Fibroblast of skin of back (primary cell): ENCODE data around the gene CSNK1D.
A peak's percentile ranks its signal among the peaks of the same experiment; 100 is the strongest.

Experiments used
- DNase-seq: peaks from one replicate; pipeline ENCODE4 v3.0.0-alpha.2; 2013

CSNK1D gene

DNA sequence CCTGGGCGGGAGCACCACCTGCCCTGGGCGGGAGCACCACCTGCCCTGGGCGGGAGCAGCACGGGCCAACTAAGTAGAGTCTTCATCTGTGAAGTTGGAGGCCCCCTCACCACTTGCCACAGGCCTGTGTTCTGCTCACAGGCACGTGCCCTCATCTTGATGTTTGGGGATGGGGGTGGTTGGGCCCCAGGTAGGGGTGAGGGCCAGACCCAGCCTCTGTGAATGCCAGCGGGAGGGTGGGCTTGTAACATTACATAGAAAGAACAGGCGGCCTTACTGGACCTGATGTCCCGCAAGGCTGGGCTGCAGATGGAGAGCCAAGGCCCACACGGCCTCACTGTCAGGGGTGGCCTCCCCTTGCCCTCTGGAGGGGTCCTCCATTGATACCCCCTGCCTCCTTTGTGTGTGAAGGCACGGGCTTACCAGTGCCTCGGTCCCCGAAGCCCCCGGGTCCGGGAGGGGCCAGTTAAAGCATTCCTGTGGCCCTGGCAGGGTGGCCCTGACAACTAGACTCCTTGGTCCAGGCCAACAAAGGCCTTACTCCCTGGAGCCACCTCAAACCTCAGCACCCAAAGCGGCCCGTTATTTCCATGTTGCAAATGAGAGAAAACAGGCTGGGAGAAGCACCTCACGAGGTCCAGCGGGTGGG lies 45.7 kb downstream of the CSNK1D start:
- no peak for DNase-seq

- no peak for DNase-seq
Observed at GRCh38 chr17:82226809-82227628, 46.5 kb downstream of the CSNK1D start.

DNA sequence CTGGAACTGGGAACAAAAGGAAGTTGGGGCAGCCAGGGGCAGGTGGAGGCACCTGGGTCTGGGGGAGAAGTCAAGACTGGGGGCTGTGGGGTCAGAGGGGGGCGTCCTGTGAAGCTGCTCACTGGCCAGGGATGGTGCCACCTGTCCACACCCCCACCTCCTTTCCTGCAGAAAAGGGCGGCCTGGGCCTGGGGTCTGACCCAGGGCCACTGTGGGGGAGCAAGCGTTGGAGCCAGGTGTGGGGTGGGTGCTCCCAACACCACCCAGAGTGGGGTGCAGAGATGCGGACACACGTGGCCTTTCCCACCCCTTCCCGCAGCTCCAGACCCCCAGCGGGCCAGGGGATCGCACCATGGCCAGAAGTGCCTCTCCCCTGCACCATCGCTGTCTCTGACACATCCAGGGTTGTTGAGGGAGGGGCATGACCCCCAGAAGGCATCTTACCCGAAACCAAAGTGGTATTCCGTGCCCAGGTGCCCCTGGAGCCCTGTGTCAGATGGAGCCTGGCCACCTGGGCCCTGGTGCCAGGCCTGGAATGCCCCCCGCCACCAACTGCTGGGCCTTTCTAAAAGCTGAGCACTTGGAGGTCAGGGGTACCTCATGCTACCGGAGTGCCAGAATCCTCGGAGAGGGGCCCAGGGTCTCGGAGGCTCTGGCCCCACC lies 47.2 kb downstream of the CSNK1D start:
- no peak for DNase-seq

DNA sequence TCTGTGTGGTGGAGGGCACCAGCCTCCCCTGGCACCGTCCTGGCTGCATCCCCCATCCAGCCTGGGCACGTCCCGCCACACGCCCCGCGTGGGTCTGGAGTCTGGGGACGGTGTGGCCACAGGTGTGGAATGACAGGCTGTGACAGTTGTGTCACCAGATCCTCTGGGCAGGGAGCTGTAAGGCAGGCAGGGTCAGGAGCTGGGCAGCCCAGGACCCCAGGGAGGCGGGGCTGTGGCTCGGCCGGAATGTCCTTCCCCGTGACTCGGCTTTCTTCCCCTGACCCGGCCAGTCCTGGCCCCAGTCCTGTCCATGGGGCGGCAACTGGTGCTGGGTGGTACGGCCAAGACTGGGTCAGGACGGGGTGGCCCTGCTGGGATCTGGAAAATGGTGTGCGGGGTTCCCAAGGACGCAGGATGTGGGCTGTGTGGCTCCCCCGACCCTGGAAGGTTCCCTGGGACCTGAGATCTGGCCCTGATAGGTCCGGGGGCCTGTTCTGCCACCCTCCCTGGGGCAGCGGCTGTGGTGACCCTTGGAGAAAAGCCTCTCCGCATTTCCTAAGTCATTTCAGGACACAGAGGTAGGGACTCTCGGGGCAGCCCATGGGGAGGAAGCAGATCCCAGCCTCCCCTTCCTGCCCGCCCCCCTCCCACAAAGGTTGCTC lies 48.0 kb downstream of the CSNK1D start:
- no peak for DNase-seq

DNA sequence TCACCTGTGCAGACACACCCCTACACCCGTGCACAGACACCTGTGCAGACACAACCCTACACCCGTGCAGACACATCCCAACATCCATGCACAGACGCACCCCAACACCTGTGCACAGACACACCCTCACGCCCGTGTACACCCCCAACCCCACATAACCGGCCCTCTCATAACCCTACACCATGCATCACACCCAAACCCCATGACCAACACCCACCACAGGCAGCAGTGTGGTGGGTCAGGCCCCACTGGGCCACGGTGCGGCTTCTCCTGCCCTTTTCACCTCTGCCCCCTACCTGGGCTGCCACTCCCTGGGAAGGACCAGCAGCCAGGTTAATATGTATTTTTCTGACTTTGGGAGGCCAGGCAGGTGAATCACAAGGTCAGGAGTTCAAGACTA lies 48.8 kb downstream of the CSNK1D start:
- no peak for DNase-seq

- no peak for DNase-seq
Observed at GRCh38 chr17:82223517-82223916, 50.0 kb downstream of the CSNK1D start.

DNA sequence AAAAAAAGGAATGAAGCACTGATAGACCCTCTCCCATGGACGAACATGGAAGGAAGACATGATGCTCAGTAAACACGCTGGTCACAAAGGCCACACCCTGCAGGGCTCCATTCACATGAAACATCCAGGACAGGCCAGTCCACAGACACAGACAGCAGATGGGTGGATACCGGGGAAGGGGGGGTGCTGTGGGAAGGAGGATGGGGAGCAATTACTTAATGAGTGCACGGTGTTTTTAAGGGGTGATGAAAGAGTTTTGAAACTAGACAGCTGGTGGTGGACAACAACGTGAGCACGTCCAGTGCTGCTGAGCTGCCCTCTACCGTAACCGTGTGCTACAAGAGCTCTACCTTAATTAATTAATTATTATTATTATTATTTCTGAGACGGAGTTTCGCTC lies 50.7 kb downstream of the CSNK1D start:
- DNase-seq = no peak

DNA sequence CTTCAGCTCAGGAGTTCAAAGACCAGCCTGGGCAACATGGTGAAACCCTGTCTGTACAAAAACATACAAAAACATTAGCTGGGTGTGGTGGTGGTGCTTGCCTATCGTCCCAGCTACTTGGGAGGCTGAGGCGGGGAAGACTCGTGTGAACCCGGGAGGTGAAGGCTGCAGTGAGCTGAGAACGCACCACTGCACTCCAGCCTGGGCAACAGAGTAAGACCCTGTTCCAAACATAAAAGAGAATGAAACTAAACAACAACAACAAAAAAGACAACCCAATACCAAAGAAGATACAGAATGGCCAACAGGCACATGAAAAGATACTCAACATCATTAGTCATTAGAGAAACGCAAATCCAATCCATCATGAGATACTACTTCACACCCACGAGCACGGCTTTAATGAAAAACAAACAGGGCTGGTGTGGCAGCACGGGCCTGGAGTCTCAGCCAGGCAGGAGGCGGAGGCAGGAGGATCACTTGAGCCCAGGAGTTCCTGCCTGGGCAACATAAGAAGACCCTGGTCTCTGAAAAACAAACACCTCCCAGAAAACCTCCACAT lies 52.1 kb downstream of the CSNK1D start:
- DNase-seq = no peak

DNA sequence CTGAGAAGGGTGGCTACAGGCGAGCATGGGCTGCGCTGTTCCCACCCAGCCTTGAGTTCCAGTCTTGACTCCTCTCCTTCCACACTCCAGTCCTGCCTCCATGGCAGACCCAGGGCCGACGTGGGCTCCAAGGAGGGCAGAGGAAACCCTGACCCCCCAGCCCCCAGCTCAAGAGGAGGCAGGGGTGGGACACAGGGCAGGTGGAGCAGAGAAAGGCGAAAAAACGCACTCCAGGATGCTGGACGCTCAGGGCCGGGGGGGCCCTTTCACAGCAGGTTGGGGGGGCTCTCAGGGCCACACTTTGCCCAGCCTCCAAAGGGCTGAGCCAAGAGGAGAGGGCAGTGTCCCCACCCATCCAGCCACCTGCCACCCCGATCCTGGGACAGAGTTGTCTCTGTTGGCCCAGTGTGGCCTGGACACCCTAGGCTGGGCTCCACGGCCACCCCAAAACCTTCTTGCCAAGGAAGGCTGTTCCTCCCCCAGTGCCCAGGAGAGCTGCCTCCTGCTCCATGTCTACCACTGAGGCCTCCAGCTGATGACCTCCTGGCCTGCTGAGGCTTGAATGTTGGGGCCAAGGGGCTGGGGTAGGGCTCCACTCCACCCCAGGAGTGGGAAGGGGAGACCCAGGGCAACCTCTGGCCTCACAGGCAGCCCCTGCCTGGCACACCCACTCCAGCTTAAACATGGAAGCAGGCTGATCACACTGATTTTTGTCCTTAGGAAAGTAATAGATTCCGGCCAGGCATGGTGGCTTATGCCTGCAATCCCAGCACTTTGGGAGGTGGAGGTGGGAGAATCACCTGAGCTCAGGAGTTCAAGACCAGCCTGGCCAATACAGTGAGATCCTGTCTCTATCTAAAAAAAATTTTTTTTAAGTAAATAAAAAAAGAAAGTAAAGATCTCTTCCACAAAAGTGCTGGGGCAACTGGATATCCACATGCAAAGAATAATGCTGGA lies 53.5 kb downstream of the CSNK1D start:
- DNase-seq = no peak

DNA sequence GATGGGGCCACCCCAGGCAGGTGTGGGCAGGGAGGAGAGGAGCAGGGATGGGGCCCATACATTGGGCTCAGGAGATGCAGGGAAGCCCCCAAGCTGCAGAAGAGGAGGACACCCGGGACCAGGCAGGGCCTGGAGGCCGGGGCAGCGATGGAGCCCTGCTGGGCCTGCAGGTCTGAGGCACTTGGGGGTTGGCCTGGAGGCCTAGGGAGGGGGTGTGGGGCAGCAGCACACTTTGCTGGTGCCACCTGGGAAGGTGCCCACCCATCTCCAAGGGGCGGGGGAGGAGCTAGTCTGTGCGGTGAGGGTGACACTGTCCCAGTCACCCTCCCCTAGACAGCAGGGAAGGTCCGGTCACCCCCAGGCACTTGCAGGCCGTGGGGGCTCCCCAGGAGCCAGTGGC lies 54.4 kb downstream of the CSNK1D start:
- no peak for DNase-seq

- no peak for DNase-seq
Observed at GRCh38 chr17:82218349-82219075, 55.0 kb downstream of the CSNK1D start.

DNA sequence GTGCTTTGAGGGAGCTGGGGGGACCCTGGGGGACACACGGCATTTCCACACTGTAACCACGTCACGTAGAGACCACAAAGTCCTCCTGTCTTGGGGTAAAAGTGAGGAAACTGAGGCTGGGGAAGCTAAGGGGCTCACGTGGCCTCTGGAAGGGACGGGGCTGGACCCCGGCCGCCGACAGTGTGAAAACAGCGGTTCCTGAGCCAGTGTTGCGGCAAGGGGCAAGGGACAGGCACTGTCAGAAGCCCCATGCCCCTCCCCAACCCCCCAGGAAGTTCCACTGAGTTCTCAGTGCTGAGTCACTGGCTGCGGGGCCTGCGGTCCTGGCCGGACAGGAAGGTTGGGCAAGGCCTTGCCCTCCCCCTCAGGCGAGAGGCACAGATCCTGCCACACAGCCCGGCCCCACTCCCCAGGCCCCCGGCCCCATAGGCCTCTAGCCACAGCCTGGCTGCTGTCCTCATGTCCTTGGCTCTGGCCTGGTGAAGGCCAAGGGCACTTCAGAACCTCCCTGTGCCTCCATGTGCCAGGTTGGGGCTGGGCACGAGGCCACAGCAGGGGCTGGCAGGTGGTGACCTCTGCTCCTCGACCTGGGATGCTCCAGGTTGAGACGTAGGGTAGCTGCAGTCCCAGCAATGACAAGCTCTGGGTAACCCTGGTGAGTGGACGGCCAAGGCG lies 55.8 kb downstream of the CSNK1D start:
- peak; percentile 95 for DNase-seq

DNA sequence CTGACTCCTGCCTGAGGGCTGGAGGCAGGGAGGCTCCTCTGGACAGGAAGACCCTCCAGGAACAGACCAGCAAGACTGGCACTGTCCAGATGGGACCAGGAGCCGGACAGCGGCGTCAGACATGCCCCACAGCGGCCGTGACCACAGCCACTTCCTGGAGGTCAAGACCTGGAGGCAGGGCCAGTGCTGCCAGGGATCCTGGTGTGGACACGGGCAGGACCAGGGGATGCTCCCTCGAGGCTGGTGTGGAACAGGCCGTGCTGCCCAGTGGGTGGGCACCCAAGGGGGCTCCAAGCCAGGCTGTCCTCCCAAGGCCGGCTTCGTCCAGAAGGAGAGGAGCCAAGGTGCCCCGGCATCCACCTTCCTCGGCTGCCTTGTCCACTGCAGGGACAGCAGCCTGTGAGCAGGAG lies 56.4 kb downstream of the CSNK1D start:
- DNase-seq = no peak

DNA sequence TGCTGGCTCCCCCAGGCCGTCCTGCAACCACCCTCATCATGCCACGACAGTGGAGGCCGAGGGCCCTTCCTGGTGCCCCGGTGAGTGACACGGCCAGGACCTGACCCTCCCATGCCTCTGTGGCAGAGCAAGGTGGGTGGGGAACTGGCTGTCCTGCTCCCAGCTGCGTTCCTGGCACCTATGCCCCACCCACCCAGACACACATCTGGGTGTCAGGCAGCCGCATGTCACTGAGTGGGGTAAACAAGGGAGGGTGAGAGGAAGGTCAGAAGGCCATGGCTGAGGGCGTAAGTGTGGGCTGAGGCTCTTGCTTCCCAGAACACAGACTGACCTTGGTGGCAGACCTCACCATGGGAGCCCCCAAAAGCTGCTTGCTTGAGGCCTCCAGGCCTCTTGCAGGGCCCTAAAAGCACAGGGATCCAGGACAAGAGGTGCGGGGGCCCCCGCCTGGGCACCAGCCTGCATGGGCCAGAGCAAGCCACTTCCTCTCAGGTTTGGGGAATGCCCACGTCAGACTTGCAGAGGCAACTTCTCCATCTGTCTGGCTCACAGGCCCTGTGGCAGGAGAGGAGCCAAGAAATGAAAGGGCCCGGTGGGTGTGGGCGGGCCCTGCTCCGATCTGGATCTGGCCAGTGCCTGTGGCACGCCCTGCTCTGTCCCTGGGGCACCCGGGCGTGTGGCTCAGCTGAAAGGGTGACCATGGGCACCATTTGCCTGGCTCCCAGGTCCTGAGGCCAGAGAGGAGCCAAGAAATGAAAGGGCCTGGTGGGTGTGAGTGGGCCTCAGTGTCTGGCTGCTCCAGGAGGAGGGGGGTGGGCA lies 57.0 kb downstream of the CSNK1D start:
- DNase-seq = peak; percentile 80

DNA sequence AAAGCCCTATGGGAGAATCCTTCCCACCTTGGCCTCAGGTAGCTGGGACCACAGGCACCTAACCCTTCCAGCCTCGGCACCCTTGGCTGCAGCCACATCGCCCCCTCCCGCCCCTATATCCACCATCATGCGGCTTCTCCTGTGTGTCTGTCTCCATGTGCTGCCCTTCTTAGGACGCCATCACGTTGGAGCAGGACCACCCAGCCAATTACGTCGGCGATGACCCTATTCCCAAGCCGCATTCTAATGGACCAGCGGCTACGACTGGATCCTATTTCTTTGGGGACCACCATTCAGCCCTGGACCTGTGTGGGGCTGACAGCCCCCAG lies 57.6 kb downstream of the CSNK1D start:
- DNase-seq = no peak

- DNase-seq = no peak
Observed at GRCh38 chr17:82215095-82215971, 58.2 kb downstream of the CSNK1D start.

- DNase-seq = no peak
Observed at GRCh38 chr17:82214012-82214628, 59.4 kb downstream of the CSNK1D start.
